CD1c-positive myeloid dendritic cell (primary cell): ENCODE results near the gene SSTR5.
"Not testable (repeated sequence)": the region's sequence is repeated elsewhere in the genome, so short reads cannot be mapped to it uniquely, and the experiment has no call there.

Experiments
- DNase-seq: peaks from one replicate; pipeline ENCODE4 v3.0.0-alpha.2; 2016; ENCODE audit errors: extremely low spot score

The SSTR5 gene

DNA sequence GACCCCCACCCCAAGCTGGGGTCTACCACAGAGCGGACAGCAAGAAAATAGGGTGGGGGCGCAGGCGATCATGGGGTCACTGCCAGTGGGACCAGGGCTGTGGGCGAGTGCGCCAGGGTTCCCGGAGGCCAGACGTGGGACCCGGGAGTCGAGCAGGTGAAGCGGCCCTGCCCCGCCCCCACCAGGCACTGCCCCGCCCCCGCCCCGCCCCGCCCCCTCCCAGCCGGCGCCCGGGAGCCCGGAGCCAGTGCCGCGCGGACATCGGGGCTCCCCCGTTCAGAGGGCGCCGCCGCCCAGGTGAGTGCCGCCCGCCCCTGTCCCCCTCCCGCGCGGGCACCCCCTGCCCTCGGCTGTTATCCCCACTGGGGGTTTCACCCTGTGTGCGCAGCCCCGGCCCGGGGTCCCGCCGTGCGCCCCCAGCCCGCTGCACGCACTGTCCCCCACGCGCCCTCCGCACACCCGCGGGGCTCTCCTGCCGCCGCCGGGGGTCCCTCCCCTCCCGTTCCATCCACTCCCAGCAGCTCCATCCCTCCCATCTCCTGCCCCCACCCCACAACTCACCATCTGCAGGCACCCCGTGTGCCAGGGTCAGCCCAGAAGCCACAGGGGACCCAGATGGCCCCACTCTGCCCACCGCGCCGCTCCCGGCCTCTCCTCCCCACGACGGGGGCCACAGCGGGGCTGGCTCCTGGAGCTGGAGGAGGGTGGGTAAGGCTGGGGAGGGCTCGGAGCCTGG is at the start of gene SSTR5:
TSS of gene SSTR5 (plus strand) at position 222 of the 736 bp plus-strand sequence. CDS start 6,122 bp downstream, outside the sequence.
- DNase-seq, result no peak

DNA sequence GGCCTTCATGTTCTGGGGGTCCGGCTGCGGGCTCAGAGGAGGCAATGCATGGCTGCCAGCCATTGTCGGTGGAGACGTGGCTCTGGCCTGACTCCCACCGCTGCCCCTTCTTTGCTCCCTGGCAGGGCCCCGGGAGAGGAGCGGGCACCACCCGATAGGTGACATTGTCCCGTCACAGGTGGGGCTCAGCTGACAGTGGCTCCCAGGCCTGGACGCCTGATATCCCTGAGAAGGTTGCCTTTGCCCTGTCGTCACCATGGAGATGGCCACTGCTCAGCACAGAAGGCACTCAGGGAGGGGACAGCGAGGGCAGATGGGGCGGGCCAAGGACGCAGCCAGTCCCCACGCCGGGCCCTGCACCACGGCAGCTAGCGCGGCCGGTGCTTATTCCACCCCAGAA is 48.4 kb upstream of the SSTR5 start:
- DNase-seq, result no peak

DNA sequence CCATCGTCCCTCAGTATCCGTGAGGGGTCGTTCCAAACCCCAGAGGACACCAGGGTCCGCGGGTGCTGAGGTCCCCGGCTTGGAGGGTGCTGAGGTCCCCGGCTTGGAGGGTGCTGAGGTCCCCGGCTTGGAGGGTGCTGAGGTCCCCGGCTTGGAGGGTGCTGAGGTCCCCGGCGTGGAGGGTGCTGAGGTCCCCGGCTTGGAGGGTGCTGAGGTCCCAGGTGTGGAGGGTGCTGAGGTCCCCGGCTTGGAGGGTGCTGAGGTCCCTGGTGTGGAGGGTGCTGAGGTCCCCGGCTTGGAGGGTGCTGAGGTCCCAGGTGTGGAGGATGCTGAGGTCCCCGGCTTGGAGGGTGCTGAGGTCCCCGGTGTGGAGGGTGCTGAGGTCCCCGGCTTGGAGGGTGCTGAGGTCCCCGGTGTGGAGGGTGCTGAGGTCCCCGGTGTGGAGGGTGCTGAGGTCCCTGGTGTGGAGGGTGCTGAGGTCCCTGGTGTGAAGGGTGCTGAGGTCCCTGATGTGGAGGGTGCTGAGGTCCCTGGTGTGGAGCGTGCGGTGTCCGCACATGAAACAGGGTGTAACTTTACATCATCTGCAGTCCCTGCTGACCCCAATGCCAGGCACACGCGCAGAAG is 47.3 kb upstream of the SSTR5 start:
- not testable (repeated sequence) for DNase-seq

DNA sequence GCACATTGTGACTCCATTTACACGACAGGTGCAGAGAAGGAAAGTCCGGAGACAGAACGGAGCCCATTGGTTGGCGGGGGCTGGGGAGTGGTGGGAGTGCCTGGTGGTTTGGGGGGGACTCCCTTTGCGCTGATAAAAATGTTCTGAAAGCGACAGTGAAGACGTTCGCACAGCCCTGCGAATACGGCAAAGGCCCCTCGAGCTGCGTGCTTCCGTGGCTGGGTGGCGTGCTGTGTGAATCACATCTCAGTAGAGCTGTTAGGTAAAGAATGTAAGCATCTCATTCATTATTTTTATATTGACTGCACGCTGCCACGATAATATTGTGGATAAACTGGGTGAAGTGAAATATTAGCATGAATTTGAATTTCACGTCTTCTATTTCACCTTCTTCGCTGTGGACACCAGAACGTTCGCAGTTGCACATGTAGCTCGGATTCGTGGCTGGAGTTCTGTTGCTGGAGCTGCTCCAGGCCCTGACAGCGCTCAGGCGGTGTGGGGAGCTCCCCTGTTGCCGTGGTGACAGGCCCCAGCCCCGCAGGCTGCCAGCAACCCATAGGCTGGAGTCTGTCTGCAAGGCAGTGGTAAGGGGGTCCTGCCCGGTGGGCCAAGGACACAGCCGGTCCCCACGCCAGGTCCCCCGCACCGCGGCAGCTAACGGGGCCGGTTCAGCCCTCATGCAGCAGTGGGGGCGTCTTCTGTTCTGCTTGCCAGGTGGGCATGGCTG is 46.3 kb upstream of the SSTR5 start:
- no peak for DNase-seq

DNA sequence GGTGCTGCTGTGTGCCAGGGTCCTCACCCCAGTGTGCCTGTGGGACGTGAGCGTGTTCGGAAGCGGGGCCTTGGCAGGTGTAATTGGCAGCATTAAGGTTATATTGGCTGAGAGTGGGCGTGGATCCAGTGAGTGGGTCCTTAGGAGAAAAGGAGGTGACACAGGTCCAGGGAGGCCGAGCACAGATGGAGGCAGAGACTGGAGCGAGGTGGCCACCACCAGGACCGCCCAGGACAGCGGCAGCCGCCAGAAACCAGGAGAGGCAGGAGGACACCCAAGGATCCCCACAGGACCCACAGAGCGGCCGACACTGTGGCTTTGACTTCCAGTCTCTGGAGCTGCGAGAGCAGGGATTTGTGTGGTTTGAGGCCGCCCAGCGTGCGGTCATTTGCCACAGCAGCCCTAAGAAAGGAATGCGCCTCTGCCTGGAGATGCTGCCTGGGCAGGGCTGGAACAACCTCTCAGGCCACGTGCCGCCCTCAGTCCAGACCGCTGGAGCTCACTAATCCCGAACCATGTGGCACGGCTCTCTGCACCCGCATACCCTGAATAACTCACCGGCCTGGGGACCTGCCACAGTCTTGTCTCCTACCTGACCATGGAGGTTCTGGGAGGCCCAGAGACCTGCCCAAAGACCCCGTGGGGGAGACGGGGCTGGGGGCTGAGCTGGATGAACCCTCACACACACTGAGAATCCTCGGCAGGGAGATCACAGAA is 45.6 kb upstream of the SSTR5 start:
- DNase-seq, result no peak

DNA sequence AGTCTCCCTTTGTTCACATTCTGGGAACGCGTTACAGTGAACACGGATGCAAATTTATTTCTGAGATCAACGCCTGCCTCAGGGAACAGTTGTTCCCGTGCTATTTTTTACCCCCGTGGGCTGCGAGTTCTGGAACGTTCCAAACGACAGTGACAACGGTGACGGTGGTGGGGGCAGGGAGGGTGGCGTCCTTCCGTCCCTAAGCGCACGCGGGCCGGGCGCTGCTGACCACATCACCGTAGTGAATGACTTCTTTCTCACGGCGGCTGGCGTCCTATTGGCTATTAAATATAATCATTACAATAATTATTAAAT is 45.1 kb upstream of the SSTR5 start:
- DNase-seq, result no peak

DNA sequence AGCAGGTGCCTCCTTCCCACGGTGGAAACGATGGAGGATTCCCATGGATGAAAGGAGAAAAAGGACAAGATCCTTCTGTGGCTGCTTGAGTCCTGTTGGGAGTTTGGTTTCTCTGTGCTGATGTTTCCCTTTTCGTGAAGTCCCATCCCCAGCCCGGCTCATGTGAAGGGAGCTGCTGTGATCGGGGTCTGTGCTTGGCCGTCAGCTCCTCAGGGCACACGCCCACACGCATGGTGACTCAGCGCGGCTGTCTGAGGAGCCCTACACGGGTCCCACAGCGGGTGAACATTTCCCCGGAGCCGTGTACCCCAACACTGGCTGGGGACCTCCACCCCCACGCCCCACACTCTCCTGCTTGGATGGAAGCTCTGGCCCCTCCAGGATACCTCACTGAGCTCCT is 44.5 kb upstream of the SSTR5 start:
- no peak for DNase-seq

DNA sequence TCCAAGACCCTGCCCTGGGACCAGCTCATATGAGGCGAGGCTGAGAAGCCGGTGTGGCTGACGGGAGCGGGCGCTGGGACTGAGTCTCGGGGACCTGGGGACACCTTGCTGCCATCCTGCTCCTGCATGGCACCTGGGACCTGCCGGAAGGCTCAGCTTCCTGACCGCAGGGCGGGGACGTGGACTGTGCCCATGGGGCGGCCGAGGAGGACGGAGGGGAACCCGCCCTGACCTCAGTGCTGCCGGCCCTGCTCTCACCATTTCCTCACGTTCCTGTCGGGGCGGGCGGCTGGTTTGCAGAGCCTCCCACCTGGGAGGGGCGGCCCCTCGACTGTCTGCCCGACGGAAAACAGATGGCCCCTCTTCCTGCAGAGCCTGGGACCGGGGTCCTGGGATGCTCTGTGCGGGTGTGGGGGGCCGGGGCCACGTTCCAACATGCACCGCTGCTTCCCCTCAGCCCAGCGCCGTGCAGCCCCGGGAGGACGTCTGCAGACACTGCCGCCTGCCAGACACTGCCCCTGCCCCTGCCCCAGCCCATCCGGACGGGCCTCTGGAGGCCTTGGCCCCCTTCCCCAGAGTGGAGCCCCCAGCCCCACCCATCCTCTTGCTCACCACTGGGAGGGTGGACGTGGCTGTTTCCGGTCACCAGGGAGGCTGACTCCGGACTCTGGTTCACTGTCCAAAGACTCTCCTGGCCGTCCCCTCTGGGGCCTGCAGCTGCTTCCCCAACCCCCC is 43.9 kb upstream of the SSTR5 start:
- DNase-seq, result no peak

DNA sequence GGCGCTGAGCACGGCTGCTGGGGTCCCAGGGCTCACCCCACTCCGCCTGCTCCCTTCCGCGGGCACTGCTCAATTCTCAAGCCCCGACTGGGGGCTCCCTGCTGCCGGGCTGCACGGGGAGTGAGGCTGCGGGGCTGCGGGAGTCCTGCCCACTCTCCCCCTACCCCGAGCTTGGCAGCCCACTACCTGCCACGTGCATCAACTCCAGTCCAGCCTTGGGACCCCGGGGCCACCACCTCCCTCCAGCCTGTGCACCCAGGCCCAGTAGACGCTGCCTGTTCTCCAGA is 43.3 kb upstream of the SSTR5 start:
- DNase-seq, result no peak

DNA sequence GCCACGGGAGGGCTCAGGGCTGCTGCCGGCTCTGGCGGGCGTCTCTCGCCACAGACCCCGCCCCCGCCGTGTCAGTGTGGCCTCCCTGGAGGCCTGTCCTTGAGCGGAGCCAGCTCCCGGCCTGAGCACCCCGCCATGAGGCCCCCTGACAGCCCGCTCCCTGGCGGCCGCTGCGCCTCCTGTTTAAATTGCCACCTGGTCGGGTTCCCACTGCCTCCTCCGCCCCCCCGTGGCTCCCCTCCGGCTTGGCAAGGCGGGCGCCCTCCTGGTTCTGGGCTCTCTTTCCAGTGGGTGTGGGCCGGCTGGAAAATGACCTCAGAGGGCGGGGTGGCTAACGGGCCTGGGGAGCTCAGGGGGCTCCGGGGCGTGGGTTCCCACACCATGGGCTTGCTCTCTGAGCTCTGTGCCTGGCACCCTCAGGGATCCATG is 42.1 kb upstream of the SSTR5 start:
- DNase-seq, result no peak

DNA sequence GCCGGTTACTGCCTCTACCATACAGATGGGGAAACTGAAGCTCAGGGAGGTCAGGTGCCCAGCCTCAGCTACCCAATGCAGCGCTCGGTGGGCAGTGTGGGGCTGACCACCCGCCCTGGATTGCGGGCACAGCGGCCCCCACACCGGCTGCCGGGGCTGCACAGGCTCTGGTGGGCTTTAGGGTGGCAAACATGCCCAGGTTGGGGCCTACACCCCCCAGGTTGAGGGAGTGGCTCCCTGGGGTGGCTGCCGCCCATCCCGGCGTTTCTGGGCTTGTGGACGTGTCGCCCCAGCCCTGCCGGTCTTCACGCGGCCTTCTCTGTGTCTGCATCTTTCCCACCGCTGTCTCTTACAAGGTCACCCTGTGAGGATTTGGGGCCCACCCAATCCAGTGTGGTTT is 40.9 kb upstream of the SSTR5 start:
- DNase-seq, result no peak

DNA sequence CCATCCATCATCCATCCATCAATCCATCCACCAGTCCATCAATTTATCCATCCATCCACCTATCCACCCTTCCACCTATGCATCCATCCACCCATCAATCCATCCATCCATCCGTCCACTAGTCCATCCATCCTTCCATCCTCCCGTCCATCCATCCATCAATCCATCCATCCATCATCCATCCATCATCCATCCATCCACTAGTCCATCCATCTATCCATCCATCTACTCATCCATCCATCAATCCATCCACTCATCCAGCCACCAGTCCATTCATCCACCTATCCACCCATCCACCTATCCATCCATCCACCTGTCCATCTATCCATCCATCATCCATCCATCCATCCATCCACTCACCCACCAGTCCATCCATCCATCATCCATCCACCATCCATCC is 39.9 kb upstream of the SSTR5 start:
- no peak for DNase-seq

DNA sequence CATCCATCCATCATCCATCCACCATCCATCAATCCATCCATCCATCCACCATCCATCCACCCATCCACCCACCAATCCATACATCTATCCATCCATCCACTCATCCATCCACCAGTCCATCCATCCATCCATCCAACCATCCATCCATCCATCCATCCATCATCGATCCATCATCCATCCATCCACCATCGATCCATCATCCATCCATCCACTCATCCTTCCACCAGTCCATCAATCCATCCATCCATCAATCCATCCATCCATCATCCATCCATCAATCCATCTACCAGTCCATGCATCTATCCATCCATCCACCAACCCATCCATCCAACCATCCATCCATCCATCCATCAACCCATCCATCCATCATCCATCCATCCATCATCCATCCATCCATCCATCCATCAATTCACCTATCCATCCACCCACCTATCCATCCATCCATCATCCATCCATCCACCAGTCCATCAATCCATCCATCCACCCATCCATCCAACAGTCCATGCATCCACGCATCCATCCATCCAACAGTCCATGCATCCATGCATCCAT is 39.3 kb upstream of the SSTR5 start:
- no peak for DNase-seq

DNA sequence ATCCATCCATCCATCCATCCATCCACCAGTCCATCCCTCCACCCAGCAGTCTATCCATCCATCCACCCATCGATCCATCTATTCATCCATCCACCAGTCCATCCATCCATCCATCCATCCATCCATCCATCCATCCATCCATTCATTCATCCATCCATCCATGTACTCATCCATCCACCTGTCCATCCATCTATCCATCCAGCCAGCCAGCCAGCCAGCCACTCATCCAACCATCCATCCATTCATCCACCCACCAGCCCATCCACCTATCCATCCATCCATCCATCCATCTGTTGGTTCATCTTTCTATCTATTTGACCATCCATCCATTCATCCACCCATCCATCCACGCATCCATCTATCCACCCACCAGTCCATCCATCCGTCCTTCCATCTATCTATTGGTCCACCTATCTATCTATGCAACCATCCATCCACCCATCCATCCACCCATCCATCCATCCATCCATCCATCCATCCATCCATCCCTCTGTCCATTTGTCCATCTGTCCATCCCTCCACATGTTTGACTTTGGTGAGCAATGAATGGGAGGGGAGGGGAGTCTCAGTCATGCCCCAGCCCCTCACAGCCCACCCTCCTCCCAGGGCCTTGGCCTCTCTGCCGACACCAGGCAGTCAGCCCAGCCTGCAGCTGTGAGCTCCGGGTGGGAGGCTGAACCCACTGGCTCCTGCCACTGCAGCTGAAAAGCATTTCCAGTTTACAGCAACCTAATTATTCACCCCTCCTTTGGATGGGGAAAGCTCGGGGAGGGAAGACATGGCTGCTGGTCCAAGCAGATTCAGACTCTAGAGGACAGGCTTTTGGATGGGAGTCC is 38.1 kb upstream of the SSTR5 start:
- no peak for DNase-seq

DNA sequence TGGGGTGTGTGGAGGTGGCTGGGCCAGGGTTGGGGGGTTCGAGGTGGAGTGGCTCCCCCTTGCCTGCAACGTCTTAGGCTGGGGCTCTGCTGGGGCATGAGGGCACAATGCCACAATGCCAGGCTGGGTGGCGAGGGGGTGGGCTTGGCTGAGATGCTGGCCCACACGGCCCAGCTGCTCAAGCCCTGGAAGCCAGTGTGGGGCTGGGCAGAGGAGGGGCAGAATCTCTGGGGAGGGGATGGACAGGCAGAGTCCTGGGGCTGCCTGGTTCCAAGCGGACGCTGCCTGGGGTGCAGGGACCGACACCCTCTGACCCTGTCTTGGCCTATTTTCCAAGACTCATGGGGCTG is 37.5 kb upstream of the SSTR5 start:
- DNase-seq, result no peak

DNA sequence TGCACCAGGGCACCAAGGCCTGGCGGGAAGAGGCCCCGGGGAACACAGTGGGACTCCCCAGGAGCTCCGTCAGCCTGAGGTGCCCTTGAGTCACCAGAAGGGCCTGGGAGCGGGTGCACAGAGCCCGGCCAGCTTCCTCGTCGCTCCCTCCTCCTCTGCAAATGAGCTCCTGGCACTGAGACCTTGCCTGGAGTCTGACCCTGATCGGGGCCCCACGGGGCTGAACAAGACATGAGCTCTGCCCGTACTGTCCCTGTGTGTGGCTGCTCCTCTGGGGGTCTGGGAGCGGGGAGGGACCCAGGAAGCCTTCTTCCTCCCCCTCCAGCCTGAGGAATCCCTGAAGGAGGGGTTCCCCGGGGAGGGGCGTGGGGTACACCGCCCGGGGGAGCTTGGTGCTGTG is 36.4 kb upstream of the SSTR5 start:
- no peak for DNase-seq

DNA sequence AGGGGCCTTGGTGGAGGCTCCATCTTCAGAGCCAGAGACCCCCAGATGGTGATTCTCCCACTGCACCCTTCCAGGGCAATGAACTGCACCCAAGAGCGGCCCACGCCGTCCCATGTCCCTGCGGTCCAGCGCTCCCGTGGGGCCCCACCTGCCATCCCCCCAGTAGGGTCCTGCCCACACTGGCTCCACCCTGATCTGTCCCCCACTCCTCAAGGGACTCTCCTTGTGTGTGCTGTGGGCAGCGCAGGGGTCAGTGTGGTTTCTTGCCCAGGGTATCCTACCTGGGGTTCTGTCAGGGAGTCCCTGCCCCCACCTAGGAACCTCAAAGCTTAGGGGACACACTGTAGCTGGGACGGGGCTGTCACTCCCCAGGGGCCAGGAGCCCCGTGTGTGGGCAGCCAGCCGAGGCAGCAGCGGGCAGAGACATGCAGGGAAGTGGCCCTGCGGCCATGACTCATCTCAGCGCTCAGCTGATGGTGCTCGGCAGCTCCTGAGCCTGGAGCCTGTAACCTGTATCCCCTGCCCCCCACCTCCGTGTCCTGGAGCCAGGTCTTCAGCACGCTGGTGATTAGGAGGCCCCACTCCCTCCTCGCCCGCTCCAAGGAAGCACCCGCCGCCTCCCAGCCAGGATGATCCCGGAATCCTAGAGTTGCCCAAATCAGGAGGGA is 35.7 kb upstream of the SSTR5 start:
- DNase-seq, result no peak

DNA sequence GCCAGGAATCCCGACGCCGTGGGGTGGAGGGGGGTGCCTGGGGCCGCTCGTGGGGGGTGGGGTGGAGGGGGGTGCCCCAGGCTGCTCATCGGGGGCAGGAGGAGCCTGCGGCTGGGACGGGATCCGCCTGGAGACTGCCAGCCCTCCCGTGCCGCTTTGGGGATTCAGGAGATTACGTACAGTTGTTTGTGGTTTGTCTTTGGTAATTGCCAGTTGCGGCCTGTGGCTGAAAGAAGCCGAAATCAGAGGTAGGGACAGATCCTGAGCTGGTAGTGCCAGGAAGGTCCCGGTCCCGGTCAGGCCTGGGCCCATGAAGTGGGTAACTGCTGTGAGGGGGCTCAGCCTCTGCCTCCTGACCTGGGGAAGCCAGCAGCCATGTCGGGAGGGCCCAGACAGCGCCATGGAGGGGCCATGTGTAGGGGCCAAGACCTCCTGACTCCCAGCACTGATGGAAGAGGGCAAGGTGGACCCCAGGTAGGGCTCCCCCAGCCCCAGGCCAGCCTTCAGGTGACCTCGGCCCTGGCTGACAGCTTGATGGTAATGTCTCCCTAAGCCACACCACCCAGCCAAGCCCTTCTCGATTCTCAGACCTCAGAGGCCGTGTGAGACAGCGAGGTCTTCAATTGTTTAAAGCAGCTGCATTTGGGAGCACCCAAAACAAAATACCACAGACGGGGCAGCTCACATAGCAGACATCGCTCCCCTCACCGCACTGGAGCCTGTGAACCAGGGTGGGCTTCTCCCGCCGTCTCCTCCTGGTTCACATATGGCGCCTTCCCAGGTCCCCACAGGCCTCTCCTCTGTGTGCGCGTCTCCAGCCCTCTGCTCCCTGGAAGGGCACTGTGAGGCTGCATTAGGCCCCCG is 34.9 kb upstream of the SSTR5 start:
- no peak for DNase-seq

DNA sequence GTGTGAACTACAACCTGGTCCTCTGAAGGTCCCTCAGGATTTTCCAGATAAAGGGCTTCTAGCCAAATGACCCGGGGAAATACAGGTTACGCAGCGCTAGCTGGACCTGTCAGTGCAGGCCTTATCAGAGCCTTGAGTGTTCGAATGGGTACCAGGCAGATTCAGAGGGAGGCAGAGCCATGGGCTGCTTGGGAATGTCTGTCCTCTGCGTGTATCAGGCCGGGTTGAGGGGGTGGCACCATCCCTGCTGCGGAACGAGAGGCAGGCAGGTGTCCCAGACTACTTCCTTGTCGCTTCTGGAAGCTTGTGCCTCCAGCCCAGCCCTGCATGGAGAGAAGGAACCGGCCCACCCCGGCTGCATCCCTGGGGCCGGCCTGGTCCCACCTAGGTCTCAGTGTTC is 33.6 kb upstream of the SSTR5 start:
- DNase-seq, result no peak
